ENCODE measurements around the gene OGDHL. TPM values are rescaled to one million over a fixed set of nuclear protein-coding genes. Genes with fewer than 3 reads are reported as not detected.
A peak's percentile ranks its signal among the peaks of the same experiment; 100 is the strongest.

The OGDHL gene
- total RNA-seq, 5 donors from 2014 or later (not counting 1 experiment from before 2014, with no cell fraction given), result 0.56 TPM; not detected in 4

GRCh38 chr10:49690698-49691356 lies 71.3 kb downstream of the OGDHL start:
- H3K9me3 Mint-ChIP-seq, result peaks cover 0 to 9% (median 9%) of the 10 kb centered on the region in 3 donors
- H3K4me1 Mint-ChIP-seq, result no peaks in the 10 kb centered on the region
- H3K4me3 Mint-ChIP-seq, result no peak overlapping the region
- WGBS (ENCODE audit: insufficient coverage), result 5% methylated on average over 4 of the region's 12 CpGs
- Histone ChIP-seq H3K27me3 (replicated peaks in 1 of 2; ENCODE audit: control insufficient read depth in 2 of 2, extremely low read depth in 1 of 2, insufficient read depth in 2 of 2, low read length in 1 of 2) (peaks cover 15 to 42% of the 10 kb centered on the region in 2 experiments), H3K4me3 (ENCODE audit: control insufficient read depth in 1 of 2, extremely low read depth in 1 of 2, low read length in 1 of 2) (no peak overlapping the region), H3K27ac (ENCODE audit: low read length) (no peak overlapping the region), H3K36me3 (ENCODE audit: control insufficient read depth in 2 of 2, extremely low read depth in 1 of 2, insufficient read depth in 1 of 2, low read length in 1 of 2) (no peaks in the 10 kb centered on the region), H3K4me1 (ENCODE audit: control insufficient read depth in 1 of 2, extremely low read depth in 1 of 2, insufficient read depth in 2 of 2, low read length in 2 of 2) (no peaks in the 10 kb centered on the region), H3K9me3 (no peaks in the 10 kb centered on the region)
- ATAC-seq (replicated peaks in 1 of 4), result peak in 1 of 4 experiments; percentile 27
- H3K36me3 Mint-ChIP-seq, result no peaks in the 10 kb centered on the region
- ChIA-PET CTCF (no interaction called here), POLR2A (no interaction called here)
- peaks cover 53 to 59% of the 10 kb centered on the region in 2 donors for H3K27me3 Mint-ChIP-seq
- no peak overlapping the region for H3K27ac Mint-ChIP-seq
- DNase-seq, result no peak

DNA sequence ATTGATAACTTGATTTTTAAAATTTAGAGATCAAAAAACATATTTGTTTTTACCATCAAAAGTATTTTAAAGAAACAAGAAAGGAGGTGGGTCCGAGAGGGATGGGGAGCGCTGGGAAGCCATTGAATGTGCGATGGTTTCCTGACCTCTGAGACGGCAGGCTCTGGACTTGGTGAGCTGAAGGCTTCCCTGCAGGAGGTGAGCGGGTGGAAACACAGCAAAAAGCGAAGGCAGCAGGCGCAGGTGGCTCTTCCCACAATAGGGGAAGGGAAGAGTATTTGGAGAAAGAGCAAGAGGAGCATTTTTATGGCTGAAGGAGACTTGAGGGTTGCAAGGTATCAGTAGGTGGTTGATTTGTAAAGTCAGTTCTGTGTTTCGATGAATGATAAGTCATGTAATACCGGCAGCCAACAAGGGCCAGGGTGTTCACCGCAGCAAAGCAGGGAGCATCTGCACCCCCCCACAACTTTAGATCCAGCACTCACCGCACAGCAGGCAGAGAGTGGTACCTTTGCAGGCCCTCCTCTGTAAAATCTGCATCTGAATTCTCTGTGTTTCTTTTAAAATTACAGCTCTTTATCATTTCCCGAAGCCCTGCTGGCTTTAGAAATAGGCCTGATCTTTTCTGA lies 72.1 kb downstream of the OGDHL start:
- WGBS (ENCODE audit: insufficient coverage), result 23% methylated on average over 10 of the region's 12 CpGs
- no peak overlapping the region for H3K27ac ChIP-seq (ENCODE audit: low read length)
- no peaks in the 10 kb centered on the region for H3K4me1 Mint-ChIP-seq
- no peaks in the 10 kb centered on the region for H3K4me1 ChIP-seq (ENCODE audit: control insufficient read depth in 1 of 2, extremely low read depth in 1 of 2, insufficient read depth in 2 of 2, low read length in 2 of 2)
- peaks cover 15 to 42% of the 10 kb centered on the region in 2 experiments for H3K27me3 ChIP-seq (replicated peaks in 1 of 2; ENCODE audit: control insufficient read depth in 2 of 2, extremely low read depth in 1 of 2, insufficient read depth in 2 of 2, low read length in 1 of 2)
- no peak overlapping the region for H3K4me3 Mint-ChIP-seq
- no peak overlapping the region for H3K4me3 ChIP-seq (ENCODE audit: control insufficient read depth in 1 of 2, extremely low read depth in 1 of 2, low read length in 1 of 2)
- H3K36me3 Mint-ChIP-seq, result no peaks in the 10 kb centered on the region
- peaks cover 0 to 13% (median 9%) of the 10 kb centered on the region in 3 donors for H3K9me3 Mint-ChIP-seq
- no peaks in the 10 kb centered on the region for H3K9me3 ChIP-seq
- ATAC-seq (replicated peaks in 1 of 4), result no peak
- ChIA-PET POLR2A (no interaction called here), CTCF (no interaction called here)
- DNase-seq, result no peak
- H3K36me3 ChIP-seq (ENCODE audit: control insufficient read depth in 2 of 2, extremely low read depth in 1 of 2, insufficient read depth in 1 of 2, low read length in 1 of 2), result no peaks in the 10 kb centered on the region
- no peak overlapping the region for H3K27ac Mint-ChIP-seq
- peaks cover 55 to 59% of the 10 kb centered on the region in 2 donors for H3K27me3 Mint-ChIP-seq

DNA sequence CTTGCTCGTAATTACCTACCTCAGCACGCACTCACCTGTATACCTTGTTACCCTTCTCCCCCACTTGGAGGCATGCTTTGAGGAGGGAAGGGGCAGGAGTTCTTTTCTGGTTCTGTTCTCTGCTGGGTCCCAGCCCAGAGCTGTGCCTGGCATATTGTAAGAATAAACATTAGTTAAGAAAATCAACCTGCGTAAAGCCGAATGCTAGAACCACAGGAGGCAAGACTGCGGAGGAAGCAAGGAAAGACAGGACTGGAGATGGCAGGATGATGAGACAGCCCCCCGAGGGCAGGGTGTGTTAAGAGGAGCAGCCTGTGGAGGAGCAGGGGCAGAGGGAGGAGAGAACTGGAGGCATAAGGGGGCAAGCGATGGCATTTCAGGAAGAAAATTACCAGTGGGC lies 73.2 kb downstream of the OGDHL start:
- ChIA-PET CTCF (no interaction called here), POLR2A (no interaction called here)
- Mint-ChIP-seq H3K27ac (no peak overlapping the region), H3K27me3 (peaks cover 54 to 61% of the 10 kb centered on the region in 2 donors), H3K4me1 (no peaks in the 10 kb centered on the region), H3K36me3 (no peaks in the 10 kb centered on the region), H3K4me3 (no peak overlapping the region), H3K9me3 (peaks cover 0 to 13% (median 12%) of the 10 kb centered on the region in 3 donors)
- DNase-seq (no peak), ATAC-seq (replicated peaks in 1 of 4) (no peak)
- Histone ChIP-seq H3K4me1 (ENCODE audit: control insufficient read depth in 1 of 2, extremely low read depth in 1 of 2, insufficient read depth in 2 of 2, low read length in 2 of 2) (no peaks in the 10 kb centered on the region), H3K4me3 (ENCODE audit: control insufficient read depth in 1 of 2, extremely low read depth in 1 of 2, low read length in 1 of 2) (no peak overlapping the region), H3K27ac (ENCODE audit: low read length) (no peak overlapping the region), H3K9me3 (no peaks in the 10 kb centered on the region), H3K27me3 (replicated peaks in 1 of 2; ENCODE audit: control insufficient read depth in 2 of 2, extremely low read depth in 1 of 2, insufficient read depth in 2 of 2, low read length in 1 of 2) (peaks cover 15 to 39% of the 10 kb centered on the region in 2 experiments), H3K36me3 (ENCODE audit: control insufficient read depth in 2 of 2, extremely low read depth in 1 of 2, insufficient read depth in 1 of 2, low read length in 1 of 2) (no peaks in the 10 kb centered on the region)
- 19% methylated on average over 4 of the region's 7 CpGs for WGBS (ENCODE audit: insufficient coverage)

DNA sequence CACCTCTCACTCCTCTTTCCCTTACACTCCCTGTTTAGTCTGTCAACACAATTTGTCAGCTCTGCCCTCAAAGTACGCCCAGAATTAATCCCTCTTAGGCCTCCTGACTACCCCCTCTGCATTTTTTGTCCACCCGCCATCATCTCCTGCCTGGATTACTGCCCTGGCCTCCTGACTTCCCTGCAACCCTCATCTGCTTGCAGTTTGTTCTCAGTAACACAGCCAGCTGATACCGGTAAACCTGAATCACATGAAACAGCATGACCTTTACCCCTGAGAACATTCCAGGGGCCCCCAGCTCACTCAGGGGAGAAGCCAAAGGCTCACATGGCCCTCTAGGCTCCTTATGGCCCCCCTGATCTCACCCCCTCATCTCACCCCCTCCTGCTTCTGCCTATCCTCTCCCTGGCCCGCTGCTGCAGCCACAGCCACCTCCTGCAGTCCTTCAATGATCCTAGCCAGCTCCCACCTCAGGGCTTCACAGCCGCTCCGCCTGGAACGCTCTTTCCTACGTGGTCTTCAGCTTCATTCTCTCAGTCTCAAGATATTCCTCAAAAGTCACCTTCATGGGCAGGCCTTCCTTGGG lies 73.8 kb downstream of the OGDHL start:
- Mint-ChIP-seq H3K27me3 (peaks cover 54 to 59% of the 10 kb centered on the region in 2 donors), H3K4me1 (no peaks in the 10 kb centered on the region), H3K27ac (no peak overlapping the region), H3K36me3 (no peaks in the 10 kb centered on the region), H3K9me3 (peaks cover 0 to 13% (median 12%) of the 10 kb centered on the region in 3 donors), H3K4me3 (no peak overlapping the region)
- H3K4me1 ChIP-seq (ENCODE audit: control insufficient read depth in 1 of 2, extremely low read depth in 1 of 2, insufficient read depth in 2 of 2, low read length in 2 of 2), result no peaks in the 10 kb centered on the region
- POLR2A ChIA-PET, result no interaction called here
- no peaks in the 10 kb centered on the region for H3K9me3 ChIP-seq
- no peak for ATAC-seq (replicated peaks in 1 of 4)
- H3K4me3 ChIP-seq (ENCODE audit: control insufficient read depth in 1 of 2, extremely low read depth in 1 of 2, low read length in 1 of 2), result no peak overlapping the region
- H3K27me3 ChIP-seq (replicated peaks in 1 of 2; ENCODE audit: control insufficient read depth in 2 of 2, extremely low read depth in 1 of 2, insufficient read depth in 2 of 2, low read length in 1 of 2), result peaks cover 15 to 37% of the 10 kb centered on the region in 2 experiments
- no peak overlapping the region for H3K27ac ChIP-seq (ENCODE audit: low read length)
- no peaks in the 10 kb centered on the region for H3K36me3 ChIP-seq (ENCODE audit: control insufficient read depth in 2 of 2, extremely low read depth in 1 of 2, insufficient read depth in 1 of 2, low read length in 1 of 2)
- 43% methylated on average over 8 of the region's 8 CpGs for WGBS (ENCODE audit: insufficient coverage)
- DNase-seq, result no peak
- CTCF ChIA-PET, result no interaction called here

- POLR2A ChIA-PET, result no interaction called here
- no peak overlapping the region for H3K4me3 Mint-ChIP-seq
- Histone ChIP-seq H3K9me3 (no peaks in the 10 kb centered on the region), H3K27ac (ENCODE audit: low read length) (no peak overlapping the region), H3K27me3 (replicated peaks in 1 of 2; ENCODE audit: control insufficient read depth in 2 of 2, extremely low read depth in 1 of 2, insufficient read depth in 2 of 2, low read length in 1 of 2) (peaks cover 13 to 33% of the 10 kb centered on the region in 2 experiments), H3K36me3 (ENCODE audit: control insufficient read depth in 2 of 2, extremely low read depth in 1 of 2, insufficient read depth in 1 of 2, low read length in 1 of 2) (no peaks in the 10 kb centered on the region), H3K4me3 (ENCODE audit: control insufficient read depth in 1 of 2, extremely low read depth in 1 of 2, low read length in 1 of 2) (no peak overlapping the region), H3K4me1 (ENCODE audit: control insufficient read depth in 1 of 2, extremely low read depth in 1 of 2, insufficient read depth in 2 of 2, low read length in 2 of 2) (no peaks in the 10 kb centered on the region)
- peaks cover 45 to 47% of the 10 kb centered on the region in 2 donors for H3K27me3 Mint-ChIP-seq
- DNase-seq, result no peak
- H3K4me1 Mint-ChIP-seq, result no peaks in the 10 kb centered on the region
- 75% methylated on average over 1 of the region's 4 CpGs for WGBS (ENCODE audit: insufficient coverage)
- no peak for ATAC-seq (replicated peaks in 1 of 4)
- H3K36me3 Mint-ChIP-seq, result no peaks in the 10 kb centered on the region
- H3K27ac Mint-ChIP-seq, result no peak overlapping the region
- CTCF ChIA-PET, result no interaction called here
- peaks cover 4 to 22% (median 11%) of the 10 kb centered on the region in 3 donors for H3K9me3 Mint-ChIP-seq
These were observed 75.5 kb downstream of the OGDHL start for GRCh38 chr10:49686651-49687050.
